NOMO-1 treated with dmso at 0.1 percent for 144 hours (cell line): ENCODE results near the gene TSNAXIP1.

Experiments used
- DNase-seq: peaks from one replicate; lab custom pipeline; 2025; ENCODE audit not compliant: unreplicated experiment; lab: John Stamatoyannopoulos, UW

TSNAXIP1 gene

GRCh38 chr16:67781565-67781921 lies 25.1 kb upstream of the TSNAXIP1 start:
- no peak for DNase-seq

- DNase-seq, result no peak
Measured at GRCh38 chr16:67782567-67783352, 23.9 kb upstream of the TSNAXIP1 start.

- no peak for DNase-seq
Measured at GRCh38 chr16:67783353-67783725, 23.4 kb upstream of the TSNAXIP1 start.

- DNase-seq, result no peak
Measured at GRCh38 chr16:67786491-67786890, 20.2 kb upstream of the TSNAXIP1 start.

DNA sequence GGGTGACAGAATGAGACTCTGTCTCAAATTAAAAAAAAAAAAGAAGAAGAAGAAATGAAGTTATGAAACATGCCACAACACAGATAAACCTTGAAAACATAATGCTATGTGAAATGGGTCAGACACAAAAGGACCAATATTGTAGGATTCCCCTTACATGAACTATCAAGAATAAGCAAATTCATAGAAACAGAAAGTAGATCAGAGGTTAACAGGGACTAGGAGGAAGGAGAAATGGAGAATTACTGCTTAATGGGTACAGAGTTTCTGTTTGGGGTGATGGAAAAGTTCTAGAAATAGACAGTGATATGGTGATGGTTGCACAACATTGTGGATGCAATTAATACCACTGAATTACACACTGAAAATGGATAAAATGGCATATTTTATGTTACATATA lies 16.6 kb upstream of the TSNAXIP1 start:
- DNase-seq, result no peak

- no peak for DNase-seq
Measured at GRCh38 chr16:67796099-67796718, 10.5 kb upstream of the TSNAXIP1 start.

DNA sequence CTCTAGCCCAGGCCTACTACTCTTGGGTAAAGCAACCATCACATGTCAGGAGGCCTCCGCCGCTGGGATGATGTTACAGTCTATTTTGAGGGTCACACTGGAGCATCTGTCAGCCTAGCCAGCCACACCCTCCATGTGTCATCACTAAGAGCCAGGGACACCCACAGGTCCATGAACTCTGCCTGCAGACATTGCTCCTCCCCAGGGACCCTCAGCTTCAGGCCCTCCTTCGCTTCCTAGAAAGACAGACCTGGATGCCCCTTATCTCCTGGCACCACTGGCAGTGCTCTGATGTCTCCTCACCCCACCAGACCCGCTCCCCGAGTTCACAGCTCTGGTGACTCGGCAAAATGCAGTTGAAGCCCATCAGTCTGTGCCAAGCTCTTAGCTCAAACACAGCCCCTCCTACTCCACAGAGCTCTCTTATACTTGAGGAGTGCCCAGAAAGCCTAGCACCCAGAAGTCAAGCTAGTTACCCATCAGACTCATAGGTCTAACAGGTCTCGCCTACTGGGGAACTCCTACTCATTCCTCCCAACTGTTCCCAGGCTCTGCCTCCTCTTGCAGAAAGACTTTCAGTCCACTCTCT lies 6.3 kb upstream of the TSNAXIP1 start:
- no peak for DNase-seq

DNA sequence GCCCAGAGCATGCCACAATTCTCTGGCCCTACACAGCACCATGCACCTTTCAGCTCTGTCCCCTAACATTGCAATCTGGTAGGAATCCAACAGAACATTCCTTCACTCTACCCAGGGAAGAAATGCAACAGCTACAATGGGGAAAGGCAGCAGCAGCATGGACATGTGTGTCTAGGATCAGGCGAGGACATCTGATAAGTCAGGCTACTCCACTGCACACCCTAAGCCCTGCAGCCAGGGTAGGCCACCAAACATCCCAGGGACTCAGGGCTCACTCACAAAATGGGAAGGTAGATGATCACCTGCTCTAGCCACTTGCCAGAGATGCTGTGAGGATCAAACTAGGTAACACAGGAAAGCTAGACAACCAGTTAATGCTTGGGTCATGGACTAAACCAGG lies 5.4 kb upstream of the TSNAXIP1 start:
- no peak for DNase-seq

DNA sequence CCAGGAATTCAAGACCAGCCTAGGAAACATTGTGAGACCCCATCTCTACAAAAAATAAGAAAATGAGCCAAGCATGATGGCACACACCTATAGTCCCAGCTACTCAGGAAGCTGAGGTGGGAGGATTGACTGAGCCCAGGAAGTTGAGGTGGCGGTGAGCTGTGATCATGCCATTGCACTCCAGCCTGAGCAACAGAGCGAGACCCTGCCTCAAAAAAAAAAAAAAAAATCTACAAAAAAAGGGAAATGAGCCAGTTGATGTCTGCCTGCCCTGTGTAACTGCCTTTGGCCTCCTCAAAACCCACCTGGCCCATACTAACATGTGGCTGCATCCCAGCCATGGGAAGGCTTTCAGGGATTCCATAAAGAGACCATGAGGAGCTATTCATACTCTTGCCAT lies 4.8 kb upstream of the TSNAXIP1 start:
- DNase-seq, result no peak

DNA sequence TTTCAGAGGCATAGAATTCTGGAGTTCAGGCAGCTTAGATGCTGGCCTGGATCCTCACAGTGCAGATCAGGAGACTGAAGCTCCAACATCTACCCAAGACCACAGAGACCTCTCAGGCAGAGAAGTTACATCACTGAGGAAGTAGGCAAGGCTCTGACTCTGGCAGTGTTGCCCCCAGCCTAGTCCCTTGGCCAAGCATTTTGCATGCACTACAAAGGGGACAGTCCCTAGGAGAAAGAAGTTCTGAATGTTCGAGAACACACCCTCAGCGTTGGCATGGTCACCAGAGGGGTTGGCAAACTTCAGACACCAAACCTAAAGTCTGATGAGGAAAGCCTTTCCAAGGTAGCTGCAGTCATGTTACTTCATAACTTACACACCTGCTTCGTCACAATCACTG lies 2.8 kb upstream of the TSNAXIP1 start:
- DNase-seq, result no peak

DNA sequence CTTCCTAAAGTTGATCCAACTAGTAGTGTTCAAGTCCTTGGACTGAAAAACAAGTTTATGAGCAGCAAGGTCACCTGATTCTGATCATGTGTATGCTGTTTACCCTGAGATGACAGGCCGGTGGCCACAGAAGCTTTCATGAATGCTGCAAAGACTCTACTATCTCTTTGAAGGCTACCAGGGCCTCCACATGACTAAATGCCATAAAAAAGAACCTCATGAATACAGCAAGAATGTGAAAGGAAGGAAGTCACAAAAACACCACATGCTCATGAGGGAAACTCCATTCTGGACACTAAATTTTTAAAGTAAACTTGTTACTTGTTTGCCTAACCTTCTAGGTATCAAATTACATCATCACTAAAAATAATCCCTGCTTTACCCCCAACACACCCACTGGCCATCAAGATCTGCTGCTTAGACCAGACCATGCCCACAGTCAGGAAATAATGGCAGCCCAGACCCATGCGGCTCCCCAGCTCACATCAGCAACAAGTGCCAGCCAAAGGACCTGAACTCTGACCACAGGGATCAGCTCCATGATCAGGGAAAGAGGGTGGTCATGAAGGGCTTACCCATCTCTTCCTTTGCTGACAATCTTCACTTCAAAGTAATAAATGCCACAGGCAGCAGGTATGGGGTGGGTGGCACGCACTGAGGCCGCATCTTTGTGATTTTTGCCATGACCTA lies 1.7 kb upstream of the TSNAXIP1 start:
- DNase-seq, result no peak

GRCh38 chr16:67805718-67806427 lies 816 bp upstream of the TSNAXIP1 start:
- DNase-seq, result no peak

DNA sequence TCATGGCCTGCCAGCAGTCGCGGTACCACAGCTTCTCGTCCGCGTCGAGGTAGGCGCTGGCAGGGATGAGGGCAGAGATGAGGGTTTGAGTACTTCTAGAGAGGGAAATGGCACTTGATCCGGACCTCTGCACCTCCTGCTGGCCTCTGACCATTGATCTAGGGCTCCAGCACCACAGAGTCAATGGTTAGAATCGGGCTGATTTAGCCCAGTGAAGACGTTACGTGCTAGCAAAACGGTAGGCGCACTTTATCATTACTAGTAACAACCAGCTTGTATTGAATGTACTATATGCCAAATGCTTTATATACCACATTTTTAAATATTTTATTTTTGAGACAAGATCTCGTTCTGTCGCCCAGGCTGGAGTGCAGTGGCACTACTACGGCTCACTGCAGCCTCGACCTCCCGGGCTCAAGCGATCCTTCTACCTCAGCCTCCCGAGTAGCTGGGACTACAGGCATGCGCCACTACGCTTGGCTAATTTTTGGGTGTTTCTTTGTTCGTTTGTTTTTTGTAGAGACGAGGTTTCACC lies 526 bp downstream of the TSNAXIP1 start:
- DNase-seq, result no peak

- no peak for DNase-seq
Measured at GRCh38 chr16:67811899-67812298, 5.2 kb downstream of the TSNAXIP1 start.

DNA sequence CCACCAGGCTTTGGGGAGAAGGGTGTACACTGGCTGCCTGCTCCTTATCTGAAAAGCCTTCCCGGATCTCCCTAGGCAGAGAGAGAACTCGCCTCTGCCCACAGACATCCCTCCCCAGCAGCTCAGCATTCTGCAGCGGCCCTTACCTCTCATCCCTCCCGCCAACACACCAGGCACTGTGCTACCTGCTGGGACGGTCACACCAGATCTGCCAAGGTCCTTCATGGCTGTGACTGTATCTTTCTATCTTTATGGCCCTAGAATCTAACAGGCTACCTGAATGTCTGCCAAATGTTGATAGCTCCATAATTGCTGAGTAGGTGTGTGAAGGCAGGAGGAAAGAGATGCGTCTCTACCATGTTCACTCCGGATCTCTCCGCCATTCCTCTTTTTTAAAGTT lies 7.9 kb downstream of the TSNAXIP1 start:
- DNase-seq, result no peak

DNA sequence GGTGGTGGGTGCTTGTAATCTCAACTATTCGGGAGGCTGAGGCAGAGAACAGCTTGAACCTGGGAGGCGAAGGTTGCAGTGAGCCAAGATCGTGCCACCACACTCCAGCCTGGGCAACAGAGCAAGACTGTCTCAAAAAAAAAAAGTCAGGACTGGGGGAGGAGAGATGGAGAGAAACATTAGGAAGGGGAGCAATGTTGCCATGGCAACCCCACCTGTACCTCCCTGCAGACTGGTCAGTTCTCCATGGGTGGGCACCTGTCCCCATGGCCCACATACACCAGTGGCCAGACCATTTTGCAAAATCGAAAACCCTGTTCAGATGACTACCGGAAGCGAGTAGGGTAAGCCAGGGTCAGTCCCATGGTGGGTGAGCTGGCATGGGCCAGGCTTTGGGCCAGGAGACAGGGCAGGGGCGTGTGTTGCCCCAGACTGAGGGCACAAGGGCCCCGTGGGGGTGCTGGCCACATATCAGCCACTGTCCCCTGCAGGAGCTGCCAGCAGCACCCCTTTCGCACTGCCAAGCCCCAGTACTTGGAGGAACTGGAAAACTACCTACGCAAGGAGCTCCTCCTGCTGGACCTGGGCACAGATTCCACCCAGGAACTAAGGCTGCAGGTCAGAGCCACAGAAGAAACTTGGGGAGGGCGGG lies 14.0 kb downstream of the TSNAXIP1 start:
- no peak for DNase-seq

DNA sequence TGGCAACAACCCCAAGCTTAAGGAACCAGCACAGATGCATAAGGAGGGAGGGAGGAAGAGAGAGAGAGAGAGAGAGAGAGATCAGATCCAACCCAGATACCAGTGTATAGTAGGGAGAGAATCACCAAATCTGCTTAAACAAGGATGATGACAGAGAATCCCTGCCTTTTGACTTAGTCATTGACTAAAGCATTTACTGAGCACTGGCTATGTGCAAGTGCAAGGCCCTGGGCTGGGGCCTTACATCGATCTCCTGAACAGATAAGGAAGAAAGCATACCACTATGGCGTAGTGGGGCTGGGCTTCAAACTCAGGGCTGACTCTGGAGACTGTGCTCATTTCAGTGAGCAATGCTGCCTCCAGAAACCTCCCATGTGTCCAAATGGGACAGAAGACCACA lies 15.8 kb downstream of the TSNAXIP1 start:
- DNase-seq, result no peak

- DNase-seq, result no peak
Measured at GRCh38 chr16:67825119-67825518, 18.4 kb downstream of the TSNAXIP1 start.

- no peak for DNase-seq
Measured at GRCh38 chr16:67825906-67826305, 19.2 kb downstream of the TSNAXIP1 start.

DNA sequence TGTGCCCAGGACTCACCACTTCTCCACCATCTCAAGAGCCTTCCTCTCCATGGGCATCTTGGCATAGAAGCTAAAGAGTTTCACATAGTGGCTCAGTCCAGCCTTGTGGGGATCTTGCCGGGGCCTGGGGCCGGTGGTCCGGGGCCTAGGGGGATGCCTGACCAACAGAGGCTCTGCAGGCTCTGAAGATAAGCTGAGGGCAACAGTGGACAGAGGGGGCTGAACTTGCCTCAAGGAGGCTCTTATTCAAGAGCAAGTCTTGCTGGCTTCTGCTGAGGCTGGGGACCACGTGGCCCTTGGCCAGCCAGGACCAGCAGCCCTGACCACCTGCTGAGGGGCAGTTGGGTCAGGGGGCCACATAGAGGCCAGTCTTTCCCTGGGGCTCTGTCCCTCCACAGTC lies 22.0 kb downstream of the TSNAXIP1 start:
- DNase-seq, result no peak

DNA sequence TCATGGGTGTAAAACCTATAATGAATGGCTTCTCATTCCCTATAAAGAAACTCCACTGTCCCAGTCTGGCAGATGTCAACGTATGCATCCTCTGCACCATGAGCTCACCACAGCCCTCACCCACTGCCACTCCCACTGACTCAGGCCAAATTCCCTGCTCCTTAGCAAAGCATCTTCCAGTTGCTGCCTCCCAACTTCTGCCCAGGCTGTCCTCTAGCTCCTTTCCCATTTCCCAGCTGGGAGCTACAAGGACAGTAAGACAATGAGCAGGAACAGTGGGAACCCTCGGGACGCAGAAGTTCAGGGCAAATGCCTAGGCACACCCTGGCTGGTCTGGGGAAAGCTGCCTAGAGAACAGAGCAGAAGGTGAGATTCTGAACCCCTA lies 26.3 kb downstream of the TSNAXIP1 start:
- DNase-seq, result no peak
